Loucy (cell line): Measurements from ENCODE around the gene DLG1.

Experiments
- EZH2phosphoT487 ChIP-seq: fragments of 200-600 bp; IDR thresholded peaks from 2 replicates; pipeline ENCODE4 v1.6.1; 2018; ENCODE audit warnings: antibody characterized with exemption, mild to moderate bottlenecking, moderate library complexity, borderline replicate concordance
- TF ChIP-seq, protein P1 (sequence below): fragments of 200-600 bp; sonication (generic); conservative IDR thresholded peaks from 2 replicates; pipeline ENCODE4 v1.5.1; 2014; ENCODE audit warnings: mild to moderate bottlenecking, antibody characterized with exemption, low read length

DNA sequence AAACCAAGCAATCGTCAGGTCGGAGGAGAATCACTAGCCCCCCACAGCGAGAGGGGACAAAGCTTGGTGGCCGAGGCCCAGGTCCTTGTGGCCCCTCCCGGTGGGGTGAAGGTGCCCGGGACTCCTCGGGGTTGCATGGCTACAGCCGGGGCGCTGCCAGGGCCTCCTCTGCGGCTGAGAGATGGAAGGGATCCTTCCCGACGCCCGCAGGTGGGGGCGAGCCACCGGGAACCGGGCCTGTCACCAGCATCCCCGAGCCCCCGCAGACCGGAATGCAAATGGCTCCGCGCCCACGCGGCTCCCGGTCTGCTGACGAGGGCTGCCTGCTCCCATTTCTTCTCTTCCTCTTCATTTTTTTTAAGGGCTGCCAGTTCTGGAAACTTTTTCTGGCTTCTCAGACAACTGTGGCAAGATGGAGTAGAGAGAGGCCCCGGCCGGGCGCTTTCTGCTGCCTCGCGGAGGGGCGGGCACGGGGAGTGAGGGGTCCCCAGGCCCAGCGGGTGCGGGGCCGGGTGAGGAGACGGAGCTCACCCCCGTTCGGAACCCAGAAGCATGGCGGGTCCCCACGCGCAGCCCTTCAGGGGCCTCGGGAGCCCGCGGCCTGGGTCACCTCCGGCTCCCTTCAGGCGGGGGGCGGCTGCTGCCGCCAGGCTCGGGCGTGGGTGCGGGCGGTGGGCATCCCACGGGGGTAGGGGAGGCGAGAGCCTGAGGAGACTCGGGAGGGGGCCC lies 296.3 kb downstream of the DLG1 start:
- TF ChIP-seq, protein P1, sequence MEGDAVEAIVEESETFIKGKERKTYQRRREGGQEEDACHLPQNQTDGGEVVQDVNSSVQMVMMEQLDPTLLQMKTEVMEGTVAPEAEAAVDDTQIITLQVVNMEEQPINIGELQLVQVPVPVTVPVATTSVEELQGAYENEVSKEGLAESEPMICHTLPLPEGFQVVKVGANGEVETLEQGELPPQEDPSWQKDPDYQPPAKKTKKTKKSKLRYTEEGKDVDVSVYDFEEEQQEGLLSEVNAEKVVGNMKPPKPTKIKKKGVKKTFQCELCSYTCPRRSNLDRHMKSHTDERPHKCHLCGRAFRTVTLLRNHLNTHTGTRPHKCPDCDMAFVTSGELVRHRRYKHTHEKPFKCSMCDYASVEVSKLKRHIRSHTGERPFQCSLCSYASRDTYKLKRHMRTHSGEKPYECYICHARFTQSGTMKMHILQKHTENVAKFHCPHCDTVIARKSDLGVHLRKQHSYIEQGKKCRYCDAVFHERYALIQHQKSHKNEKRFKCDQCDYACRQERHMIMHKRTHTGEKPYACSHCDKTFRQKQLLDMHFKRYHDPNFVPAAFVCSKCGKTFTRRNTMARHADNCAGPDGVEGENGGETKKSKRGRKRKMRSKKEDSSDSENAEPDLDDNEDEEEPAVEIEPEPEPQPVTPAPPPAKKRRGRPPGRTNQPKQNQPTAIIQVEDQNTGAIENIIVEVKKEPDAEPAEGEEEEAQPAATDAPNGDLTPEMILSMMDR, result no peak
- TF ChIP-seq EZH2phosphoT487, result no peak
